ENCODE data around the gene UBR4.
"Not testable (repeated sequence)": the region's sequence is repeated elsewhere in the genome, so short reads cannot be mapped to it uniquely, and the experiment has no call there.

The UBR4 gene

DNA sequence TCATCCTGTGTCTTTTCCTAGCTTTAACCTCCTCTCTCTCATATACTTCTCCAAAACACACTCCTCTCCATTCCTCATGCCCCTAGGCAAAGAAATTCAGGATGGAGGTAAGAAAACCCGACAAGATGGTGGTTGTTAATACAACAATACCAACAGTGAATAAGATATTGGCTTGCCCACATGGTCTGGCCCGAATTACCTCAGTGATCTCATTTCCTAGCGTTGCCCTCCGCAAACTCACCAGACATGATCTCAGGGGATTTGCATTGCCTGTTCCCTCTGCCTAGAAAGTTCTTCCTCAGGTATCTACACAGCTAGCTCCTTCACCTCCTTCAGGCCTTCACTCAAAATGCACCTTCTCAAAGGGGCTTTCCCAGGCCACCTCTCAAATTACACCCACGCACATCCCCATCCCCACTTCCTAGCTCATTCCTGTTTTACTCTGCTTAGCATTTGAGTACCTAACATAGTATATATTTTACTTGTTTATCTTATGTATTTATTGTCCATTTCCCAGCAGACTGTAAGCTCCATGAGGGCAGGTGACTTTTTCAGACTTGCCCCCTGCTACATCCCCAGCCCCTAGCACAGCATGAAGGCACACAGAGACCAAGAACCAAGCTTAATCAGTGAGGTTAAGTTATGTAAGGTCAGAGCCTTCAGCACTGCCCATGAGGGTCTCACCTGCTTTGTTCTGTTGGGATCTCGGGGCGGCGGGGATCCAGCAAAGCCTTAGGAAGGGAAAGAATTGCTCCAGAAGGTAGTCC, 10.2 kb upstream of the UBR4 start:
- no peak for DNase-seq (ENCODE audit: low read depth)

GRCh38 chr1:19219451-19219850, 9.4 kb upstream of the UBR4 start:
- DNase-seq (ENCODE audit: low read depth): no peak

GRCh38 chr1:19216585-19216984, 6.5 kb upstream of the UBR4 start:
- not testable (repeated sequence) for DNase-seq (ENCODE audit: low read depth)

DNA sequence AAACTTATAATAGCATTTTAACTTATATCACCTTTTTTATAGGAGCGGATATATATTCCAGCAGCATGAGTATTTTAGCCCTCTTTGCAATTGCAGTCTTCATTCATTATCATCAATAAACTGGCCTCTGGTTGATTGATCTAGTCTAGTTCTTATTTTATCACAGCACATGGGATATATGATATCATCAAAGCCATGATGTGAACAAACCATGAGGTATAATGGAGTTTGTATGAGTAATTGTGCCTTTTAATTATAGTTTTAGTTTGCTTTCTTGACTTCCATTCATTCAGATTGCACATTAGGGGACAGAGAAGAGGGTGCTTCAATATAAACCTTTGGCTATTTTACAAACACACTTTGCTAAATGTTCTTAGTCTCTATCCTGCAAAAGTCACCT, 3.5 kb upstream of the UBR4 start:
- DNase-seq (ENCODE audit: low read depth): no peak

GRCh38 chr1:19212167-19212566, 2.1 kb upstream of the UBR4 start:
- no peak for DNase-seq (ENCODE audit: low read depth)

GRCh38 chr1:19210772-19211549, 895 bp upstream of the UBR4 start:
- DNase-seq (ENCODE audit: low read depth): no peak

- DNase-seq (ENCODE audit: low read depth): peak; percentile 13
Observed at GRCh38 chr1:19209439-19209989, 552 bp downstream of the UBR4 start.

DNA sequence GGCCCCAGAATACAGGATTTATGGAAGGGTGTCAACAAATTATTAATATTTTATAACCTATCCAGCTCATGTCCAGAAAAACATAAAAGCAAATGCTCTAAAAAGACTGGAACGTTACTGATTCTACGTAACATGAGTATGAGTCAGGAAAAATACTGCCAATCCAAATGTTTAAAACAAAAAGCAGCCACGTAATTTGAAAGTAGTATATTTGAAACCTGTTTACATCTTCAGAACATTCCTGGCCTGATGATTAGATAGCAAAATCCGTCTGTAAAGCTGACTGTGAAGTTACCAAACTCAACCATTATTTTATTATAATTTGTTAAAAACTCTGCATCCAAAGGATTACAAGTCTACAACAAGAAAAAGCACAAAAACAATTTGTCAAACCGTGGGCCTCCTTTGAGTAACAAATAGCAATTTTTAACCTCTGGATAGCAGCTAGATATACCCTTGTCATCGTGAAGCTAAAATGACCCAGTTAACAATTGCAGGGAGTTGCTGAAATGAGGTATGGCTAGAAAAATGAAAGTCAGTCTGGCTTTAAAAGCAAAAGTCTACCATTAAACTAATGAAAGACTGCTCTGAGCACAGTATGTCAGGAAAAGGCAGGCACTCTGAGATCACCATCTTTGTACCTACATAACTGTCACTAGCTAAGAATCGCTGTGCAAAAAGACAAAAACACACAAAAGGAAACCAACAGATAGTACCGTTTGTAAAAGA, 1.2 kb downstream of the UBR4 start:
- DNase-seq (ENCODE audit: low read depth): no peak

GRCh38 chr1:19206947-19207346, 3.1 kb downstream of the UBR4 start:
- no peak for DNase-seq (ENCODE audit: low read depth)

GRCh38 chr1:19205845-19206244, 4.2 kb downstream of the UBR4 start:
- no peak for DNase-seq (ENCODE audit: low read depth)

DNA sequence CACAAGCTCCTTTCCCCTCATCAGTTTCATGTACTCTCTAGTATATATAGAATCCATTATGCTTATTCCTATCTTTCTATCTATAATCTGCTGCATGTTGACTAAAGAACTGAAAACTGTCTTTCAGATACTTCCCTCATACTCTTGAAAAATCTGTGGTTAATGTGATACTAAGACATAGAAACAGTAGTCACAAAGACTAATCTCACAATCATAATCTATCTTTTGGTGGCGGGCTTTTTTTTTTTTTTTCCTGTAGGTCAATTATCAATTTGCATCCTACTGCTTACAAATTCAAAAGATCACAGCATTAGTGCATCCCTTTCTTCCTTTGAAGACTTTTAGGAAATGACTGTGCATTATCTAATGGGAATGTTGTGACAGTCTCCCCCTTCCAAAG, 4.7 kb downstream of the UBR4 start:
- no peak for DNase-seq (ENCODE audit: low read depth)

- DNase-seq (ENCODE audit: low read depth): no peak
Observed at GRCh38 chr1:19204446-19205266, 5.4 kb downstream of the UBR4 start.

GRCh38 chr1:19203440-19203839, 6.6 kb downstream of the UBR4 start:
- DNase-seq (ENCODE audit: low read depth): no peak

DNA sequence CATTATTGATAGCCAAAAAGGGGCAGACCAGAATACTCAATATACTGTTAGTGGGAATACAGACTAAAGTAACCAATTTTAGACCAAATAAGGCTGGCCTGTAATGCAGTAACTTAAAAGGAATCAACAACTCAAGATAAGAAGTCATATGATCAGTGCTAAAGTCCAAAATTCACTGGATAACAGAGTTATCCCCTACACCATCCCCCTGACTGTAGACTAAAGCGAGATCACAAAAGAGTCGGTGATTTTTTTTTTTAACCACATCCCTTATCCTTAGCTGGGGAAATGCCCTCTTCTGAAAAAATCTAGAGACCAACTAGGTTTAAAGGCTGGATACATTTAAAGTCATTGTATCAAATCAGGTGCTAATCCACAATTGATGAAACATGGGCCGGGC, 7.7 kb downstream of the UBR4 start:
- no peak for DNase-seq (ENCODE audit: low read depth)

- DNase-seq (ENCODE audit: low read depth): no peak
Observed at GRCh38 chr1:19199969-19200604, 10.0 kb downstream of the UBR4 start.

- DNase-seq (ENCODE audit: low read depth): no peak
Observed at GRCh38 chr1:19199329-19199968, 10.6 kb downstream of the UBR4 start.

- no peak for DNase-seq (ENCODE audit: low read depth)
Observed at GRCh38 chr1:19198820-19199219, 11.2 kb downstream of the UBR4 start.

GRCh38 chr1:19197845-19198244, 12.2 kb downstream of the UBR4 start:
- no peak for DNase-seq (ENCODE audit: low read depth)

- DNase-seq (ENCODE audit: low read depth): no peak
Observed at GRCh38 chr1:19196331-19196730, 13.7 kb downstream of the UBR4 start.

- no peak for DNase-seq (ENCODE audit: low read depth)
Observed at GRCh38 chr1:19193004-19193403, 17.1 kb downstream of the UBR4 start.

- no peak for DNase-seq (ENCODE audit: low read depth)
Observed at GRCh38 chr1:19191811-19192210, 18.3 kb downstream of the UBR4 start.

Measured in activated gamma-delta T cell treated with anti-CD3 and anti-CD28 coated beads, Interleukin-2, amount 50 U/mL, for 16 hours (primary cell).